AG20443 (cell line): ENCODE results near the gene FAT1.
"Not testable (repeated sequence)": the region's sequence is repeated elsewhere in the genome, so short reads cannot be mapped to it uniquely, and the experiment has no call there.

Experiments used
- DNase-seq: peaks from one replicate; pipeline ENCODE4 v3.0.0; 2012; ENCODE audit warnings: low spot score, mixed read lengths

Gene FAT1

GRCh38 chr4:186723292-186724057 is at the start of gene FAT1:
FAT1 (minus strand) TSS chr4:186723856; CDS start chr4:186709827, 14,029 bp downstream.
- DNase-seq: peak; percentile 90

- DNase-seq: no peak
Observed at GRCh38 chr4:186772936-186773487, 49.4 kb upstream of the FAT1 start.

- DNase-seq: no peak
Observed at GRCh38 chr4:186771624-186772023, 48.0 kb upstream of the FAT1 start.

DNA sequence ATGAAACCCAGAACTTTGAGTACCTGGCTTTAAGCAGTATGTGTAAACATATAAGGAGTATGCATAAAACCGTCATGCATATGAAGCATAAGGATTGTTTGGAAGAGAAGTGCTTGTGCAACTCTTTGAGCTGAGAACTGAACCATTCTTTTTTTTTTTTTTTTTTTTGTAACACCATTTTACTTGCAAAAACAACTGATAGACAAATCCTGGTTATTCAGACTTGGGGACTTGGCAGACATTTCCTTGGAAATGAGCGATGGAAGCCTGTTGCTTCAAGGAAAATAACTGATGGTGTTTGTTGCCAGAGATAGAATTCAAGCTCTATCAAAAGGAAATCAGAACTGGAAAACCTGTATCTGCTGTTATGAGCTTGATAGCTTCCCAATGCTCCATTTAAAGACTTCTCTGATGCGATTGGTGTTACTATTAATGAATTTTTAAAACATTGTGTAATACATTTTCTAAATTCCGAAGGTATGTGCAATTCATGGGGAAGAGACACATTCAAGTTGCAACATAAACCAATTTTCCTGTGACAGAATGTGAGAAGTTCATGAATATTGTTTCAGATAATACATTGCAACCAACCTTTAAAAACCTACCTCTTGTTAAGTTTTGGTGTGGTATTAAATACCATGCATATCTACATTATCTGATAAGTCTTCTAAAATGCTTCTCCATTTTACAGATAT is 47.0 kb upstream of the FAT1 start:
- DNase-seq: peak; percentile 52

DNA sequence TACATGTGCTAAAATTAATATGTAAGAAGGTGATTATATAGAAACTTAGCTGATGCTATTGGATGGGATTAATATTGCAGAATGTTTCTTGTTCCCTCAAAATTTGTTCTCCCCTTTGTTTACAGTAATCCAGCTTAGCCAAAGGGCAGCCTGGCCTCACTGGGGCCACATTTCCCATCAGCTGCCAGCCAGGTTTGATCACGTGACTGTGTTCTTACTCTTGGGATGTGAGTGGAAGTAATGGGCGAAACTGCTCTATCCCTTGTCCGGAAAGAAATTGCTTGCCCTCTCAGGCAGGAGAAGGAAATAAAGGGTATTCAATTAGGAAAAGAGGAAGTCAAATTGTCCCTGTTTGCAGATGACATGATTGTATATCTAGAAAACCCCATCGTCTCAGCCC is 44.1 kb upstream of the FAT1 start:
- no peak for DNase-seq

DNA sequence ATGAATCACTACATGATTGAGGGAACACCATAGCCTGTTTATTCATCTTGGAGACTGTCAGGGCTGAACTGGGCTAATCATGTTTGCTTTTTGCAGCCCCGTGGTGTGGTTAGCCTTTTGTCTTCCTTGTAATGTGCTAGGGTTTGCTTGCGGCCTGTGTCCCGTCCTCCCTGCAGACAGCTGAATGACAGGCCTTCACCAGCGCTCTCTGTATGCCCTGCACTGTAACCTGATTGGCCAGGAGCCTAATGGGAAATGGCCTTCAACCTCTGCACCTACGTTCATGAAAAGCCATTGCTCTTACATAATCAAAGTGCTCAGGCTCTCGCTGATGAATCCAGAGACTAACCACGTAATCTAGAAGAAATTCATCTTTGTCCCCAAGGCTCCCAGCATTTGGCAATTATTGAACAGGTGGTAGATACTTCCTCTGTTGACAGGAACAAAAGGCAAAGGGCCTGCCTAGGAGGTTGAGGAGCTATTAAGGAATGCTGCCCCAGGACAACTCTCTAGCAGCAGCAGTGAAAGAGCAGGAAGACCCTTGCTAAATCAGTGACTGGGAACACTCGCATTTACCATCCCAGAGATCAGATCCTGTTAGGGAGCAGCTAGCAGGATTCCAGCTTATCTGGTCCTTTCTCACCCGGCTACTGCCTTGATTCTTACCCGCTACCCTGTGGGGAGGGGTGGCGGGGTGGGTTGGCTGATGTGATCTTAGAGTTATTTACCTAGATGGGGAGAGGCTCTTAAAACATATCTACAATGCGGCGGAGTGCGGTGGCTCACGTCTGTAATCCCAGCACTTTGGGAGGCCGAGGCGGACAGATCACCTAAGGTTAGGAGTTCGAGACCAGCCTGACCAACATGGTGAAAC is 42.3 kb upstream of the FAT1 start:
- no peak for DNase-seq

DNA sequence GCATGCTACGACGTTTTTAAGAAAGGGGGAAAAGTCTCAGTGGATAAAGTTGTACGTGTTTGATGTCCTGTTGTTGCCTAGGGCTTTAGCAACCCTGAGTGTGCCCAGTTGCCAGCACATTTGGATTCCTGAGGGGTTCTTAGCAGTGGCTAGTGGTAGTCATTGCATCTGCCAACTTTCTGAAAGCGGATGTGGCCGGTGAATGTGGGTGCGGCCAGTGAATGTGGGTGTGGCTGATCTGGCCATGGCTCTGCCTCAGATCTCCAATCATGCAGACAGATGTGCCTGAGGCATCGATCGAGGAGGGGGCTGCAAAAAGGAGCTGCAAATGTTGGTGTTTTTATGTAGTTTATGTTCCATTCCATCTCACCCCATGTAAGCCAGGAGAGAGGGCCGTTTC is 41.5 kb upstream of the FAT1 start:
- peak; percentile 43 for DNase-seq

- no peak for DNase-seq
Observed at GRCh38 chr4:186764457-186764856, 40.8 kb upstream of the FAT1 start.

DNA sequence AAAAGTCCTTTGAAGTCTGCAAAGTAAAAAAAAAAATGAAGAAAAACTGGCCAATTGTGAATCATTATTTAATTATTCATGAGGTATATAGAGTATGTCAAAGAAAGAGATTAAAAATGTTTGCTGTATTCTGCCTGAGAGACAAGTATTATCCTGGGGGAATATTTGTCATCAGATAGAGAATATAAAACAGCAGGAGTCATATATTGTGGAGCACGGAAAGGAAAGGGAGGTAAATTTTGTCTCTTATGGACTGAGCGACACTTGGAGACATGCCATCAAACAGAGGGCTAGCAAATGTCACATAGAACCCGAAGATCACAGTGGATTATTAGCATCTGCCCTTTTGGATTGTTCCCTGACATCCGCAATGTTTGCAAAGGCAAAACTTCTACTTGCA is 39.2 kb upstream of the FAT1 start:
- DNase-seq: no peak

GRCh38 chr4:186762361-186762760 is 38.7 kb upstream of the FAT1 start:
- no peak for DNase-seq

GRCh38 chr4:186761956-186762355 is 38.3 kb upstream of the FAT1 start:
- DNase-seq: not testable (repeated sequence)

- DNase-seq: no peak
Observed at GRCh38 chr4:186761393-186761792, 37.7 kb upstream of the FAT1 start.

DNA sequence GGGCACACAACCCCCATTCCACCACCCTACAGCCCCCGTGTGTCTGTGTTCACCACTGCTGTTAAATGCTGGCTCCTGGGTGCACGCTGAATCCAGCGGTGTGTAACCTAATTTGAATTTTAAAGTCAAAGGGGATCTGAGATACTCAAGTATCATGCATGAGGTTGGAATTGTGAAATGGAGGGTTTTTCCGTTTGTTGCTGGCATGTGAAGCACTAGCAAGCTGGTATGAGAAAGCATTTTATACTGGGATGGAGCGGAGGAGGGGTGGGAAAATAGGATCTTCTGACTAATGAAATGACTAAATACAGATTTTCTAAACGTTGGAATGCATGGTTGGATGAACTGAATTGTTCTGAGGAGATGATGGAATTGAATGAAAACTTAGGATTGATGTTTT is 36.9 kb upstream of the FAT1 start:
- DNase-seq: peak; percentile 59

DNA sequence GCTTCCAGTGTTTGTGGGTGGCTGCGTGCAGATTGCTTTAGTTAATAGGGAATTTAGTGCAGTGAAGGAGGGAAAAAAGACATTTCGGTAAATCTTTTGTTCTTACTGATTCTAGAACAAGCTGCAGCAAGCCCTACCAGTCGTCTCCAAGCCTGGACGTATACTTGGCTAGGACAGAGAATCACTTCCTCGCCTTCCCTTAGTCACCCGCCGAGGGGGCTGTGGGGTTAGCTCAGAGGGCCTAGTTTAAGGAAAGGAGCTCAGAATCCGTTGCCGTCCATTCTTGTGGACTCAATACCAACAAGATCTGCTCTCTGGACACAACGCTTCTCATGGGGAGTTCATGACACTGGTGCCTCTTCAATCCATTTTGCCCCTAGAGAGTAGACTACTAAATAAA is 36.3 kb upstream of the FAT1 start:
- DNase-seq: no peak

DNA sequence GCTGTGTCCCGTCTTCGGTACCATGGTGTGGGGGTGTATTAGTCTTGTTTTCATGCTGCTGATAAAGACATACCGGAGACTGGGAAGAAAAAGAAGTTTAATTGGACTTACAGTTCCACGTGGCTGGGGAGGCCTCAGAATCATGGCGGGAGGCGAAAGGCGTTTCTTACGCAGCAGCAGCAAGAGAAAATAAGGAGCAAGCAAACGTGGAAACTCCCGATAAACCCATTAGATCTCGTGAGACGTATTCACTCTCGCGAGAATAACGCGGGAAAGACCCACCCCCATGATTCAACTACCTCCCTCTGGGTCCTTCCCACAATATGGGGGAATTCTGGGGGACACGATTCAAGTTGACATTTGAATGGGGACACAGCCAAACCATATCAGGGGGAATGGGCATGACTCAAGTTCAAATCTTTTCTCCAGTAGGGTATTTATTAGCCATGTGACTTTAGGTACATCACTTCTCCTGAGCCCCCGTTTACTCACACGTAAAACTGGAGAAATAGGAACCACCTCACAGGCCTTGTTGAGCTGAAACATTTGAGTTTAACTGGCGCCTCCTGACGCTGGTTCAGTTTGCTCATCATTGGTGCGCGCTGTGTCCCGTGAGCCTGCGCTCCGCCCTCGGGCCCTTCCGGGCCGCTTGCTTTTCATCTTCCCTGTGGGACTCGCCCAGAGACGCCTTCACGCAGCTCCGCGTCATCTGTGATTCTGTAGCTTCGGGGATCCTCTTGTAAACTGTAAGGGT is 35.5 kb upstream of the FAT1 start:
- DNase-seq: no peak

DNA sequence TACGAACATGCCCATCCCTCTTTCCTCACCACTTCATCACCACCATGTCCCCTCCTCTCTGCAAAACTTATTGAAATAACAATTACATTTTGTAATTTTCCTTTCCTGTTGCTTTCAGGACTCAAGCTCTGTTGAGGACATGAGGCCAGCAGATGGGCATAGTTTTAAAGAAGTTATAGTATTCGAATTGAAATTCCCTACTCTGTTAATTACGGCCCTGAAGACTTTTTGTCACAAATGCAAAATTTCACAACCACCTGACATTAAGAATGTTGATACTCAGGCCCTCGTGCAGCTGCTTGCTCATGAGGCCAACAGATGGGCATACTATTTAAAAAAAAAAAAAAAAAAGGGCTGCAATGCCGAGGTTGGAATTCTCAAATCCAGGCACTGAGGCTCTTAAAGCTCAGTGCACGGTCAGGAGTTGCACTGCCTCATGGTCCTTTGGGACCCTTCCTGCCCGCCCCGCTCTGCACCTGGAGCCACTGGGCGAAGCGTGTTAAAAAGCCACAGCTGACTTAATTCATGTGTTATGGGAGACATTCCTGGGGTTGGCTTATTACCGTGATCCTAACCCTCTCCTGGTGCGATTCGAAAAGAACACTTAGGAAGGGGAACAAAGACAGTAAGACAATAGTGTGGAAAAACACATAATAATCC is 34.2 kb upstream of the FAT1 start:
- peak; percentile 37 for DNase-seq

DNA sequence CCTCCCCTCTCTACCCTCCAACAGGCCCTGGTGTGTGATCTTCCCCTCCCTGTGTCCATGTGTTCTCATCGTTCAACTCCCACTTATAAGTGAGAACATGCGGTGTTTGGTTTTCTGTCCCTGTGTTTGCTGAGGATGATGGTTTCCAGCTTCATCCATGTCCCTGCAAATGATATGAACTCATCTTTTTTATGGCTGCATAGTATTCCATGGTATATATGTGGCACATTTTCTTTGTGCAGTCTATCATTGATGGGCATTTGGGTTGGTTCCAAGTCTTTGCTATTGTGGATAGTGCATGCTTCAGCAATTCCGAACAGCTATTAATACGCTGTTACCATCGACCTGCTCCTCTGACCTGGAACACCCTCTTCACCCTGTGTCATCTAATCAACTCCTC is 32.9 kb upstream of the FAT1 start:
- not testable (repeated sequence) for DNase-seq

GRCh38 chr4:186755550-186756519 is 32.2 kb upstream of the FAT1 start:
- no peak for DNase-seq

- DNase-seq: no peak
Observed at GRCh38 chr4:186754976-186755375, 31.3 kb upstream of the FAT1 start.

- DNase-seq: no peak
Observed at GRCh38 chr4:186752325-186752724, 28.7 kb upstream of the FAT1 start.
